Measurements from ENCODE around the gene KCND2. TPM values are rescaled to one million over a fixed set of nuclear protein-coding genes. Genes with fewer than 3 reads are reported as not detected.

KCND2 gene
- total RNA-seq, 1 experiment from 2014 or later, result not detected

GRCh38 chr7:120724955-120725354 lies 452.0 kb downstream of the KCND2 start:
- Histone ChIP-seq H3K27me3 (replicated peaks; ENCODE audit: control insufficient read depth, insufficient read depth, low read length) (no peaks in the 10 kb centered on the region), H3K4me3 (ENCODE audit: low read depth, low read length) (no peak overlapping the region), H3K36me3 (ENCODE audit: control insufficient read depth, insufficient read depth, low read length) (no peaks in the 10 kb centered on the region), H3K4me1 (no peaks in the 10 kb centered on the region), H3K9me3 (no peaks in the 10 kb centered on the region)
- no peak for DNase-seq
- H3K36me3 Mint-ChIP-seq (ENCODE audit: insufficient read depth, unreplicated experiment), result no peaks in the 10 kb centered on the region
- H3K27ac Mint-ChIP-seq (ENCODE audit: unreplicated experiment), result no peak overlapping the region
- POLR2A ChIA-PET, result no interaction called here
- H3K4me3 Mint-ChIP-seq (ENCODE audit: unreplicated experiment), result no peak overlapping the region
- H3K27me3 Mint-ChIP-seq (ENCODE audit: insufficient read depth, unreplicated experiment), result peaks cover 3% of the 10 kb centered on the region
- intact Hi-C loops (cut with micrococcal nuclease; ENCODE audit: unreplicated experiment), result loop anchor here (10.0 kb wide), 1 partner anchor 130 kb away; no protein-coding TSS in a partner anchor
- TF ChIP-seq, protein P1, sequence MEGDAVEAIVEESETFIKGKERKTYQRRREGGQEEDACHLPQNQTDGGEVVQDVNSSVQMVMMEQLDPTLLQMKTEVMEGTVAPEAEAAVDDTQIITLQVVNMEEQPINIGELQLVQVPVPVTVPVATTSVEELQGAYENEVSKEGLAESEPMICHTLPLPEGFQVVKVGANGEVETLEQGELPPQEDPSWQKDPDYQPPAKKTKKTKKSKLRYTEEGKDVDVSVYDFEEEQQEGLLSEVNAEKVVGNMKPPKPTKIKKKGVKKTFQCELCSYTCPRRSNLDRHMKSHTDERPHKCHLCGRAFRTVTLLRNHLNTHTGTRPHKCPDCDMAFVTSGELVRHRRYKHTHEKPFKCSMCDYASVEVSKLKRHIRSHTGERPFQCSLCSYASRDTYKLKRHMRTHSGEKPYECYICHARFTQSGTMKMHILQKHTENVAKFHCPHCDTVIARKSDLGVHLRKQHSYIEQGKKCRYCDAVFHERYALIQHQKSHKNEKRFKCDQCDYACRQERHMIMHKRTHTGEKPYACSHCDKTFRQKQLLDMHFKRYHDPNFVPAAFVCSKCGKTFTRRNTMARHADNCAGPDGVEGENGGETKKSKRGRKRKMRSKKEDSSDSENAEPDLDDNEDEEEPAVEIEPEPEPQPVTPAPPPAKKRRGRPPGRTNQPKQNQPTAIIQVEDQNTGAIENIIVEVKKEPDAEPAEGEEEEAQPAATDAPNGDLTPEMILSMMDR (IDR thresholded peaks at IDR 0.05; ENCODE audit: insufficient read depth in 1 of 2, low read depth in 1 of 2, low read length in 1 of 2, severe bottlenecking in 1 of 2, unreplicated experiment in 1 of 2), result no peak
- no TSS peak for BruUV-seq (replicated peaks)
- CTCF ChIA-PET, result interaction anchor here (0.7 kb wide), 1 partner anchor 13 kb away, joined by 3 read pairs; no protein-coding TSS in a partner anchor
- no peaks in the 10 kb centered on the region for H3K9me3 Mint-ChIP-seq (ENCODE audit: unreplicated experiment)
- H3K4me1 Mint-ChIP-seq (ENCODE audit: low read depth, unreplicated experiment), result no peaks in the 10 kb centered on the region

GRCh38 chr7:120725376-120726039 lies 452.5 kb downstream of the KCND2 start:
- H3K4me1 Mint-ChIP-seq (ENCODE audit: low read depth, unreplicated experiment), result no peaks in the 10 kb centered on the region
- no peaks in the 10 kb centered on the region for H3K9me3 ChIP-seq
- no peak overlapping the region for H3K4me3 Mint-ChIP-seq (ENCODE audit: unreplicated experiment)
- H3K4me3 ChIP-seq (ENCODE audit: low read depth, low read length), result no peak overlapping the region
- H3K36me3 ChIP-seq (ENCODE audit: control insufficient read depth, insufficient read depth, low read length), result no peaks in the 10 kb centered on the region
- peak in 1 of 2 experiments; percentile 16 for DNase-seq
- ChIA-PET CTCF (interaction anchor here (0.7 kb wide), 2 partner anchors 14 to 225 kb away, joined by 3 read pairs; partner anchors contain the start of gene ING3), POLR2A (no interaction called here)
- intact Hi-C loops (cut with micrococcal nuclease; ENCODE audit: unreplicated experiment), result loop anchor here (10.0 kb wide), 1 partner anchor 131 kb away; no protein-coding TSS in a partner anchor
- no peaks in the 10 kb centered on the region for H3K9me3 Mint-ChIP-seq (ENCODE audit: unreplicated experiment)
- no peaks in the 10 kb centered on the region for H3K27me3 ChIP-seq (replicated peaks; ENCODE audit: control insufficient read depth, insufficient read depth, low read length)
- no peaks in the 10 kb centered on the region for H3K4me1 ChIP-seq
- peaks cover 3% of the 10 kb centered on the region for H3K27me3 Mint-ChIP-seq (ENCODE audit: insufficient read depth, unreplicated experiment)
- H3K36me3 Mint-ChIP-seq (ENCODE audit: insufficient read depth, unreplicated experiment), result no peaks in the 10 kb centered on the region
- TF ChIP-seq, protein P1 (IDR thresholded peaks at IDR 0.05; ENCODE audit: insufficient read depth in 1 of 2, low read depth in 1 of 2, low read length in 1 of 2, severe bottlenecking in 1 of 2, unreplicated experiment in 1 of 2), result peak; percentile 54 to 67
- no peak overlapping the region for H3K27ac Mint-ChIP-seq (ENCODE audit: unreplicated experiment)
- BruUV-seq (replicated peaks), result no TSS peak

GRCh38 chr7:120729245-120729644 lies 456.3 kb downstream of the KCND2 start:
- Mint-ChIP-seq H3K36me3 (ENCODE audit: insufficient read depth, unreplicated experiment) (no peaks in the 10 kb centered on the region), H3K4me3 (ENCODE audit: unreplicated experiment) (no peak overlapping the region), H3K27ac (ENCODE audit: unreplicated experiment) (no peak overlapping the region), H3K4me1 (ENCODE audit: low read depth, unreplicated experiment) (no peaks in the 10 kb centered on the region), H3K9me3 (ENCODE audit: unreplicated experiment) (no peaks in the 10 kb centered on the region), H3K27me3 (ENCODE audit: insufficient read depth, unreplicated experiment) (peaks cover 8% of the 10 kb centered on the region)
- Histone ChIP-seq H3K9me3 (no peaks in the 10 kb centered on the region), H3K4me3 (ENCODE audit: low read depth, low read length) (no peak overlapping the region), H3K4me1 (no peaks in the 10 kb centered on the region), H3K27me3 (replicated peaks; ENCODE audit: control insufficient read depth, insufficient read depth, low read length) (no peaks in the 10 kb centered on the region), H3K36me3 (ENCODE audit: control insufficient read depth, insufficient read depth, low read length) (no peaks in the 10 kb centered on the region)
- POLR2A ChIA-PET, result no interaction called here
- no TSS peak for BruUV-seq (replicated peaks)
- intact Hi-C loops (cut with micrococcal nuclease; ENCODE audit: unreplicated experiment), result loop anchor here (10.0 kb wide), 1 partner anchor 134 kb away; no protein-coding TSS in a partner anchor
- no peak for DNase-seq
- CTCF ChIA-PET, result no interaction called here
- TF ChIP-seq, protein P1 (IDR thresholded peaks at IDR 0.05; ENCODE audit: insufficient read depth in 1 of 2, low read depth in 1 of 2, low read length in 1 of 2, severe bottlenecking in 1 of 2, unreplicated experiment in 1 of 2), result no peak
